Fibroblast of the aortic adventitia (primary cell): ENCODE data around the gene PGGHG. TPM values are rescaled to one million over a fixed set of nuclear protein-coding genes. Genes with fewer than 3 reads are reported as not detected.

Experiments used
- DNase-seq: peaks from one replicate; pipeline ENCODE4 v3.0.0-alpha.2; 2010; ENCODE audit warnings: low read depth
- H3K4me3 ChIP-seq: 2 replicates; pipeline ENCODE4 v1.5.1; 2011; ENCODE audit warnings: low read depth, mild to moderate bottlenecking, control low read depth, low read length, moderate library complexity
- total RNA-seq: library from RNA; depleted of rRNA; stranded (reverse); fragments of >200 nt; gene quantifications from 2 replicates; pipeline ENCODE4 v1.2.3, GENCODE V29; 2012; ENCODE audit warnings: low replicate concordance
- TF ChIP-seq, protein P1 (sequence below): IDR thresholded peaks from 2 replicates; pipeline ENCODE4 v1.5.1; 2011; ENCODE audit warnings: mild to moderate bottlenecking, low read length, control low read depth, inconsistent platforms; ENCODE audit not compliant: insufficient read depth

Gene PGGHG
- total RNA-seq, result 5.3 and 6.9 TPM in 2 replicates

GRCh38 chr11:288478-289397, at the start of gene PGGHG:
Gene PGGHG, plus strand, starts transcription at chr11:289126. Its CDS starts 691 bp downstream, at chr11:289817.
- peak within 1 kb of the TSS; percentile 67 for H3K4me3 ChIP-seq
- DNase-seq, result no peak
- TF ChIP-seq, protein P1, sequence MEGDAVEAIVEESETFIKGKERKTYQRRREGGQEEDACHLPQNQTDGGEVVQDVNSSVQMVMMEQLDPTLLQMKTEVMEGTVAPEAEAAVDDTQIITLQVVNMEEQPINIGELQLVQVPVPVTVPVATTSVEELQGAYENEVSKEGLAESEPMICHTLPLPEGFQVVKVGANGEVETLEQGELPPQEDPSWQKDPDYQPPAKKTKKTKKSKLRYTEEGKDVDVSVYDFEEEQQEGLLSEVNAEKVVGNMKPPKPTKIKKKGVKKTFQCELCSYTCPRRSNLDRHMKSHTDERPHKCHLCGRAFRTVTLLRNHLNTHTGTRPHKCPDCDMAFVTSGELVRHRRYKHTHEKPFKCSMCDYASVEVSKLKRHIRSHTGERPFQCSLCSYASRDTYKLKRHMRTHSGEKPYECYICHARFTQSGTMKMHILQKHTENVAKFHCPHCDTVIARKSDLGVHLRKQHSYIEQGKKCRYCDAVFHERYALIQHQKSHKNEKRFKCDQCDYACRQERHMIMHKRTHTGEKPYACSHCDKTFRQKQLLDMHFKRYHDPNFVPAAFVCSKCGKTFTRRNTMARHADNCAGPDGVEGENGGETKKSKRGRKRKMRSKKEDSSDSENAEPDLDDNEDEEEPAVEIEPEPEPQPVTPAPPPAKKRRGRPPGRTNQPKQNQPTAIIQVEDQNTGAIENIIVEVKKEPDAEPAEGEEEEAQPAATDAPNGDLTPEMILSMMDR, result no peak

- no peak for DNase-seq
- H3K4me3 ChIP-seq, result no peak overlapping the region
- TF ChIP-seq, protein P1, result no peak
Observed at GRCh38 chr11:240315-240714, 48.6 kb upstream of the PGGHG start.

DNA sequence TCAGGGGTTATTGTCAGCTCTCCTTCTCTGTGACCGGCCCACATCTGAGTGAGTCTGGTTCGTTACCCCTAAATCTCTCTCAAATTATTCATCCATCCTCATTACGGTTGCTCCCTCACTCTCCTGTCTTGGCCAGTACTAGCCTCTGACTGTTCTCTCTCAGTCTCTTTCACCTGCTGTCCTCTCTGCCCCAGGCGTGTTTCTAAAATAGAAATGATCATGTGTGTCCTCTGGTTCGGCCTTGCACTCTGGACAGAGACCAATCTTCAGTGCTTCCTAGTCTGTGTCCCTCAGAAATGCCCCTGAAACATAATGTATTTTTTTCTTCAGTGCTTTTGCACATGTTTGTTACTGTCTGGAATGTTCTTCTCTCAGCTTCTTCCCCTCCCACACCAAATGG, 47.3 kb upstream of the PGGHG start:
- TF ChIP-seq, protein P1, result no peak
- DNase-seq, result no peak

DNA sequence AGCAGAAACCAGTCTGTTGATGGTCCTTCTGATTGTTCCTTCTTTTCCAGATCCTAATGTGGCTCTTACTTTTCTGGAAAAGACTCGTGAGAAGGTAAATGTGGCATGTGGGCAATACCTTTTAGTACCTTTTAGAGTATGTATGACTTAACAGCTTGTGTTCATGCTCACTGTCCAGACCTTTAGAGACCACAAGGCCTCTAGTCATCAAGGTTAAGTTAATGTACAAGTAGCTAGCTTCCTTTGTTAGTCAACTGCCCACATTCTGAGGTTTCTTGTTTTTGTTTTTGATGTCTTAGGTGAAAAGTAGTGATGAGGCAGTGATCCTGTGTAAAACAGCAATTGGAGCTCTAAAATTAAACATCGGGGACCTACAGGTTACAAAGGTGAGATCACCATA, 44.5 kb upstream of the PGGHG start:
- TF ChIP-seq, protein P1, result no peak
- H3K4me3 ChIP-seq, result no peak overlapping the region
- no peak for DNase-seq

More for the DNA sequence above, 47.3 kb upstream of the PGGHG start:
- H3K4me3 ChIP-seq, result no peak overlapping the region

DNA sequence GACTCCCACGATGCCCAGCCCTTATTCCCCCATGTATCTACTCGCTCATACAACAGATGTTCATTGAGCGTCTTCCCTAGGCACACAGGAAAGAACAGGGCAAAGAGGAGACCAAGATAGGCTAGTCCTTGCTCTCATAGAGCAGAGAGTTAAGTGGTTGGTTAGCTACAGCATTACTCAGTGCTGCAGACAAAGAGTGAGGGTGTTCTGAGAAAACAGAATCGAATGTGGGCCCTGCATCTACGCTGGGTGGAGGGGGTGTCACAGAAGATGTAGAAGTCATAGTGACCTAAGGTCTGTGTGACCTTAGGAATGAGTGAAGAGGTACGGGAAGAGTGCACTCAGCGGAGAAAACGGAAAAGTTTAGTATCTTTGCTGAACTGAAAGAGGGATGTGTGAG, 39.9 kb upstream of the PGGHG start:
- DNase-seq, result no peak
- TF ChIP-seq, protein P1, result no peak
- no peak overlapping the region for H3K4me3 ChIP-seq

GRCh38 chr11:250274-250673, 38.7 kb upstream of the PGGHG start:
- DNase-seq, result no peak
- H3K4me3 ChIP-seq, result no peak overlapping the region
- TF ChIP-seq, protein P1, result no peak
